ENCODE data around the gene SLC35F3.
"Not testable (repeated sequence)": the region's sequence is repeated elsewhere in the genome, so short reads cannot be mapped to it uniquely, and the experiment has no call there.

SLC35F3 gene

DNA sequence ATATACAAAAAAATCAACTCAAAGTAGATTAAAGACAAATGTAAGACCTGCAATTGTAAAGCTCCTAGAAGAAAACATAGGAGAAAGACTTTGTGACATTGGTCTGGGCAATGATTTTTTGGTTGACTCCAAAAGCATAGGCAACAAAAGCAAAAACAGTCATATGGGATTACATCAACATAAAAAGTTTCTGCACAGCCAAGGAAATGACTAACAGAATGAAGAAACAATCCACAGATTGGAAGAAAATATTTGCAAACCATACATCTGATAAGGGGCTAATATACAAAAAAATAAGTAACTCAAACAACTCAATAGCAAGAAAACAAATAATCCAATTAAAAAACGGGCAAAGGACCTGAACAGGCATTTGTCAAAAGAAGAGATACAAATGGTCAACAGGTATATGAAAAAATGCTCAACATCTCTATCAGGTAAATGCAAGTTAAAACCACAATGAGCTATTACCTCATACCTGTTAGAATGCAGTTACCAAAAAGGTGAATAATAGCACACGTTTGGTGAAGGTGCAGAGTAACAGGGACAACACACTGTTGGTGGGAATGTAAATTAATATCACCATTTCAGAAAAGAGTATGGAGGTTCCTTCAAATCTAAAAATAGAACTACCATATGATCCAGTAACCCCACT is 295.1 kb downstream of the SLC35F3 start:
- no peak for DNase-seq (ENCODE audit: low spot score)

DNA sequence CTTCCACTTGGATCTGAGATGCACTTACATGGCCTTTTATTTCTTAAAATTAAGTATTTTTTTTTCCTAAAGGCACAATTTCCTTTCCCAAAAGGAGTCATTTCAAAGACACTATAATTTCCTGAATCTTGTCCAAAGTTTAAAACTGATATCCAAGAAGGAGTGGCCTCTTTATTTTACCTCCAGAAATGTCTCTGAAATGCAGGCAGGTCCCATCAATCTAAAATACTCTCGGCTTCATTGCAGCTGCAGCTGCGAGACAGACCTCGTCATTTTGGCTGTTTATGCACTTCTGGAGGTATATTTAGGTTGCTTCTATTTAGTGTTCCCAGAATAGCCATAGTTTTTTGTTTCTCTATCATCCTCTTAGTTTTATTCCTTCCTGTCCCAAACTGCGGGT is 296.1 kb downstream of the SLC35F3 start:
- no peak for DNase-seq (ENCODE audit: low spot score)

- no peak for DNase-seq (ENCODE audit: low spot score)
Measured at GRCh38 chr1:234201600-234201999, 297.1 kb downstream of the SLC35F3 start.

DNA sequence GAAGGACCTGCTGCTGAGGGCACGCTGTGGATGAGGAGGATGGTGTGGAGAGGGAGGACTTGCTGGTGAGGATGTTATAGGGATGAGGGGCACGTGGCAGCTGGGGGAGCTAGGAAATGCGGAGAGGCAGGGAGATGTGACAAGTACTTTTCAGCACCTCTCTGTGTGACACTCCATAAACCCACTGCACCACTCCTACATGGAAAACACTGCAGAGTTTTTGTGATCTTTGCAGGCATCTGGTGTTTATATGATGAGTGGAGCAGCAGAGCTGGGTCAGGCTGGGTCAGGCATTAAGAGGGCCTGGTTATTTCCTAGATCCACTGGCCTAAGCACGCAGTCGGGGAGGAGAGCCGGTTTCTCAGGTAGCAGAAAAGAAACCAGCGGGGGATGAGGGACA is 301.5 kb downstream of the SLC35F3 start:
- no peak for DNase-seq (ENCODE audit: low spot score)

- peak; percentile 62 for DNase-seq (ENCODE audit: low spot score)
Measured at GRCh38 chr1:234206651-234207284, 302.3 kb downstream of the SLC35F3 start.

DNA sequence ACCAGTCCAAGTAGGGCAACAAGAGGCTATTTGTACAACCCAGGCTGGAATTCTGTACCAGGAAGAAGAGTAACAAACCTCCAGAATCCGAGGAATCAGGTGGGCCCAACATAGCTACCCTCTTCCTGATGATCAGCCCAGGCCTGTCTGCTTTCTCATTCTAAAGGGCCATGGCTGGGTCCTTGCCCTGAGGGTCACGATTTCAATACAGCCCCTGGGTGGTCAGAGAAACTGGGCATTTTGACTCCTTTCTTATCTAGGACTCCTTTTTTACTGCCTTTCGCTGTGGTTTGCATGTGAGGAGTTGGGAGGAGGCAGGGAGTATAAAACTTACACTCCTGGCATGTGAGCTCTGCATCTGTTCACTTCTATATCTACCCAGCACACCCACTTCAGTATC is 303.9 kb downstream of the SLC35F3 start:
- no peak for DNase-seq (ENCODE audit: low spot score)

DNA sequence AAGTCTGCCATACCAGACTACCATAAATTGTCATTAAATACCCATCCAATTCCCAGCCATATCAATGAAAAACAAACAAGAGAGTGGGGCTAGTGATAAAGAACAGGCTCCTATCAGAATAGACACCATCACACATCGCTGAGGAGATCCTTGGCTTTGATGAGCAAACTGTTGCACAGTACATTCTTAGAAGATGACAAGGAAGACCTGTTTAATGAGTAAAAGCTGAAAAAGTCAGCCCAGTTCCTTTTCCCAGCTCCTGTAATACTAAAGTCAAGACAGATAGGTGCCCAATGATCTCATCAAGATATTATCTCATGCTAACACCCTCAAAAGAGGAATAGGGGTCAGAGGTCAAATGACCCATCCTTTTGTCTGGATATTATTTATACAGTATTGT is 304.3 kb downstream of the SLC35F3 start:
- no peak for DNase-seq (ENCODE audit: low spot score)

GRCh38 chr1:234210429-234210828 is 306.0 kb downstream of the SLC35F3 start:
- DNase-seq (ENCODE audit: low spot score), result not testable (repeated sequence)

GRCh38 chr1:234211855-234212254 is 307.4 kb downstream of the SLC35F3 start:
- DNase-seq (ENCODE audit: low spot score), result not testable (repeated sequence)

- DNase-seq (ENCODE audit: low spot score), result no peak
Measured at GRCh38 chr1:234212764-234213657, 308.5 kb downstream of the SLC35F3 start.

- DNase-seq (ENCODE audit: low spot score), result no peak
Measured at GRCh38 chr1:234213658-234214128, 309.2 kb downstream of the SLC35F3 start.

DNA sequence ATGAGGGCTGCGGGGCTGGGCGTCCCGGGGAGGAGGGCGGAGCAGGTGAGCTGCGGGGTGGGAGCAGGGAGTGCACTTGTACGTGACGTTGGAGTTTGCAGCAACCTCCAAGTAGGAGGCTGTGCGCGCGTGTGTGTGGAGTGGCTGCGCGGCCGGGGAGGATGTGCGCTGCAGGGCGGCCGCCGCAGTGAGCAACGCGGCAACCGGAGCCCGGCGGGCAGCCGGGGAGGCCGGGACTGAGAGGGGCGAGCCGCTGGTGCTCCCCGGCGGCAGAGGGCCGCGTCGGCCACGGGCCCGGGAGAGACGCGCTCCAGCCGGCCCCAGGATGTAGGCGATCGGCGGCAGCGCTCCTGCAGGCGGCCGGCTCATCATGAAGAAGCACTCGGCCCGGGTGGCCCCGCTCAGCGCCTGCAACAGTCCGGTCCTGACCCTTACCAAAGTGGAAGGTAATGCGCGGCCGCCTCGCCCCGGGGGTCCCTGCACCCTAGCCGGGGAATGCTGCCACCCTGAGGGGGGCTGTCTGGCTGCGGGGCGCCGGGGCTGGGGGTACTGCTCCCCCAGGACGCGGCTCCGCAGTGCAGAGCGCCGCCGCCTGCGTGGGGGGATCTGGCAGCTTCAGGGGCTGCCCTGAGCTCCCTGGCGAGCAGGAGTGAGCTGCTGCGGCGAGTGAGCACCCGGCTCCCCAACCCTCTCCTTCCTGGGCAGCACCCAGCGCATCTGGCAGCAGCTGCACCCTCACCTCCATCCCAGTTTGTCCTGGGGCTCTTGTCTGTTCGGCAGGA is 309.8 kb downstream of the SLC35F3 start:
- DNase-seq (ENCODE audit: low spot score), result no peak

DNA sequence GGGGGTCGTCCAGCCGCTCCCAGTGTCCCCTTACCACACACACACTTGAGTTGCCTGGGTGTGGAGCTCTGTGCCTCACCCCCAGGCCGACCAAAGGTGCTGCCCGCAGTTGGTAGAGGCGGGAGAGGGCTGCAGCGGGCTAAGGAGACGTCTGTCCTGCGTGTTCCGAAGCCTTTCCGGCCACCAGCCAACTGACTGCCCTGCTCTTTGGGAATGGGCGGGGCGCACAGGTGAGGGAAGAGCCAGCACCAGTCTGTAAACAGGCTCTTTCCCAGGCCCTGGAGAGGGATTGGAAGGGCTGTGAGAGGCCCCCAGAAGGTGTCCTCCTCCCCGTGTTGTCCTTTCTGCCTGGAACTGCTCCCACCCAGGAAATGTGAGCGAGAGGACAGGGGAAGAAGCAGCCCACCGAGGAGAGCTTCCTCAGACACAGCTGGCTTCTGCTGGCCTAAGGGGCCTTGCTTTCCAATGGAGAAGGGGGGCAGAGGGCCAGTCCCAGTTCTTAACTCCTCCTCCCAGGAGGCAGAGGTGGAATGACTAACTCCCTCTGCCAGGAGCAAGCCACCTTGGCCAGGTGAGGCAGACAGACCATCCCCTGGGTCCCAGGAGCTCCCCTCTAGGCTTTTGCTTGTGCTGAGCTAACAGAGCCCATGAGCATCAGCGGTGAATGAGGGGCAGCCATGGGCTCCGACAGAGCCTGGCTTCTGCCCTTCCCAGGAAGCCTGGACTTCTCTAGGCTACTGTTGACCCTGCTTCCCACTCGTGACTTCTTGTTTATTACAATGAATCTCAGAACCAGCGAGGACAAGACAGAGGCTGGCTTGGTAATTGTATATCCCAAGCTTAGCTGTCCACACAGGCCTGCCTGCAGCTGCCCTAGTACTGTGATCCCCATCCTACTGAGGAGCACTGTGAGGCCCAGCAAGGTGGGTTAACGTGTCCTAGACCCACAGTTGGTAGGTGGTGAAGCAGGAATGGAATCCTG is 310.7 kb downstream of the SLC35F3 start:
- no peak for DNase-seq (ENCODE audit: low spot score)

- DNase-seq (ENCODE audit: low spot score), result no peak
Measured at GRCh38 chr1:234216116-234216703, 311.7 kb downstream of the SLC35F3 start.

DNA sequence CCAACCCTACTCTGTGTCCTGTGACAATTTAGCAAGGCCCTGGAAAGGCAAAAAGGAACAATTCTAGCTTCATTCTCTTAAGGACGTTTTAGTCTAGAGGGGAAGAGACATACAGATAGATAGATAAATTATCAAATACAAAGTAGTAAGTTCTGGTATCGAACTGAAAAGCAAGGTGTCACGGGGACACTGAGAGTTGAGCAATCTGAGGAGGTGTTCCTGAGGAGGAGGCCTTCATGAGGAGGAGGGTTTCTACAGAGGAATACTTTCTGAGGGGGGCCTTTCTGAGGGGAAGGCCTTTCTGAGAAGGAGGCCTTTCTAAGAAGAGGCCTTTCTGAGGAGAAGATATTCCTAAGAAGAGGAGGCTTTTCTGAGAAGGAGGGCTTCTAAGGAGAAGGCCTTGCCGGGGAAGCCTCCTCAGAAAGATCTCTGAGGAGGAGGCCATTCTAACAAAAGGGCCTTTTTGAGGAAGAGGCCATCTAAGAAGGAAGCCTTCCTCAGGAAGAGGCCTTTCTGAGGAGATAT is 312.9 kb downstream of the SLC35F3 start:
- DNase-seq (ENCODE audit: low spot score), result no peak

GRCh38 chr1:234218078-234218477 is 313.6 kb downstream of the SLC35F3 start:
- no peak for DNase-seq (ENCODE audit: low spot score)

GRCh38 chr1:234219711-234220110 is 315.2 kb downstream of the SLC35F3 start:
- DNase-seq (ENCODE audit: low spot score), result no peak

DNA sequence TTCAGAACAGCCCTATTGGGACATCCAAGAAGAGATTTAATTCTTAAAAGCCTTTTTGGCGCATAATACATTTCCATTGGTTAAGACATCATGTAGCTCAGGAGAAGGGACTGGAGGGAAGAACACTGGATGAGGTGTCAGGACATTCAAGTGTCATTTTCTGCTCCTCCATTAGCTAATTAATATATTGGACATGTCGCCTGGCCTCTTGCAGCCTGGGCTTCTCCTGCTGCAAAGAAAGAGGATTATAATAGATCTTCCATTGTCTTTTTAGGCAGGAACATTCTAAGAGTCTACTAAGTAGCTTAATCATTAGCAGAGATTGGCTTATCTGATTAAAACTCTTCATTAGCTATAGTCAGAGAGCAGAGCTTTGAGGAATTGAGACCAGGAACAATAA is 317.1 kb downstream of the SLC35F3 start:
- no peak for DNase-seq (ENCODE audit: low spot score)

DNA sequence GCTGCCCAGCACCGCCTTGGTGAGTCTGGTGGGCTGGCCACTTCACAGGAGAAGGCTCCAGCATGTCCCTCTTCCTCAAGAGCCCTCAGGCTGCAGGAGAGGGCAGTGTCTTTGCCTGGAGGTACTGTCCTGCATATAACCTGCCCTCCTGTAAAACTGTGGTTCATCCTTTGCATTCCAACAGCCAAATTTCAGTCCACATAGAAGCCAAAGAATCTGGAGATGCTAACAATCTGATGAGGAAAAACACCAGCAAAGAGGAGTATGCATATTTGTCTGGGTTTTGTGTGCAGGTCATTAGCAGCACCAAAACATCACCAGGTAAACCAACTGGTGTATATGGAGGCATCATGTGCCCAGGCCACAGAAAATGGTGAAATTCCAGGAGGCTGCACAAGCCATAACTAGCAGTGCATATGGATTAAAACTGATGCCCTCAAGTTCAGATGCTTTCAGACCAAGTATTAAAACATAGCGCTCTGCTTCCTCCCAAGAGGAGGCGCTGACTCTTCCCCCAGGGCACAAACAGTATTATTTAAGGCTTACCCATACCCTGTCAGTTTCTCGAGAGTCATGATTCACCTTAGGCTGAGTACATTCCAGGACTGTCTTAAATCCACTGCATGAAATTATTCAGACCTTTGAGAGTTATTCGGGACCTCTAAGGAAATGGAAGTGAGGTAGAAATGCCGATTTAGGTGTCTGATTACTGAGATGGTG is 318.2 kb downstream of the SLC35F3 start:
- no peak for DNase-seq (ENCODE audit: low spot score)
